GM12801 (cell line): ENCODE results near the gene STK11.

Source experiments
- CTCF ChIP-seq: IDR thresholded peaks from one replicate; pipeline ENCODE4 v1.5.1; 2011; ENCODE audit warnings: control low read depth; ENCODE audit not compliant: insufficient read length; ENCODE audit errors: extremely low read depth

The STK11 gene

GRCh38 chr19:1252821-1253513 lies 47.4 kb downstream of the STK11 start:
- no peak for TF ChIP-seq CTCF

- TF ChIP-seq CTCF, result no peak
Observed at GRCh38 chr19:1253514-1254080, 48.0 kb downstream of the STK11 start.

- TF ChIP-seq CTCF, result no peak
Observed at GRCh38 chr19:1254081-1254527, 48.5 kb downstream of the STK11 start.

GRCh38 chr19:1254530-1255185 lies 49.1 kb downstream of the STK11 start:
- TF ChIP-seq CTCF, result no peak

GRCh38 chr19:1255186-1256161 lies 49.9 kb downstream of the STK11 start:
- no peak for TF ChIP-seq CTCF

GRCh38 chr19:1256646-1257474 lies 51.3 kb downstream of the STK11 start:
- TF ChIP-seq CTCF, result no peak
